ENCODE data around the gene CDSN.

Gene CDSN

DNA sequence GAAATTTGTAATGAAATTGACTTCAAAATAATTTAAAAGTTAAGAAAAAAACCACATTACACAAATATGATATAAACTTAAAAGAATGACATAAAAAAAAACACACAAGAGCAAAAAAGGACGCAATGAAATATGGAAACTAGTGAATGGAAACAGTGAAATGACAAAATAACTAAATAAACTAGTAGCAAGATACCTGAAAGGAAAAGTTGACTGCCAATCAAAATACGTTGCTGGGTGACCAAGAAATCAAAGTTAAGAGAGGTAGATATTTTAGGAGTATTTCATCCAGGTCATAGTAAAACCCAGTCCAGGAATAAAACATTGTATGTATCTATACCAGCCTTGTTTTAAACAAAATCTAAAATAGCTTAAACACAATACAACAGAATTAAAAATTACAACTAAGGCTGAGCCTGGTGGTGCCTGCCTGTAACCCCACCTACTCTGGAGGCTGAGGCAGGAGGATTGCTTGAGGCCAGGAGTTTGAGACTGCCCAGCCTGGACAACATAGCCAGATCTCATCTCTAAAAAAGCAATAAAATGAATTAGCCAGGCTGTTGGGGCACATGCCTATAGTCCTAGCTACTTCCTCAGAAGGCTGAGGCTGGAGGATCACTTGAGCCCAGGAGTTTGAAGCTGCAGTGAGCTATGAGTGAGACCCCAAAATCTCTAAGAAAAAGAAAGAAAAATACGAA, 29.8 kb downstream of the CDSN start:
- no peak overlapping the region for H3K27ac Mint-ChIP-seq
- H3K9me3 Mint-ChIP-seq: no peaks in the 10 kb centered on the region
- H3K4me3 Mint-ChIP-seq: no peak overlapping the region
- TF ChIP-seq, protein P1, sequence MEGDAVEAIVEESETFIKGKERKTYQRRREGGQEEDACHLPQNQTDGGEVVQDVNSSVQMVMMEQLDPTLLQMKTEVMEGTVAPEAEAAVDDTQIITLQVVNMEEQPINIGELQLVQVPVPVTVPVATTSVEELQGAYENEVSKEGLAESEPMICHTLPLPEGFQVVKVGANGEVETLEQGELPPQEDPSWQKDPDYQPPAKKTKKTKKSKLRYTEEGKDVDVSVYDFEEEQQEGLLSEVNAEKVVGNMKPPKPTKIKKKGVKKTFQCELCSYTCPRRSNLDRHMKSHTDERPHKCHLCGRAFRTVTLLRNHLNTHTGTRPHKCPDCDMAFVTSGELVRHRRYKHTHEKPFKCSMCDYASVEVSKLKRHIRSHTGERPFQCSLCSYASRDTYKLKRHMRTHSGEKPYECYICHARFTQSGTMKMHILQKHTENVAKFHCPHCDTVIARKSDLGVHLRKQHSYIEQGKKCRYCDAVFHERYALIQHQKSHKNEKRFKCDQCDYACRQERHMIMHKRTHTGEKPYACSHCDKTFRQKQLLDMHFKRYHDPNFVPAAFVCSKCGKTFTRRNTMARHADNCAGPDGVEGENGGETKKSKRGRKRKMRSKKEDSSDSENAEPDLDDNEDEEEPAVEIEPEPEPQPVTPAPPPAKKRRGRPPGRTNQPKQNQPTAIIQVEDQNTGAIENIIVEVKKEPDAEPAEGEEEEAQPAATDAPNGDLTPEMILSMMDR (IDR thresholded peaks at IDR 0.05; ENCODE audit: unreplicated experiment in 3 of 3): no peak
- H3K36me3 Mint-ChIP-seq (ENCODE audit: low read depth): no peaks in the 10 kb centered on the region
- peaks cover 11% of the 10 kb centered on the region for H3K27me3 Mint-ChIP-seq (ENCODE audit: low read depth)
- H3K4me1 Mint-ChIP-seq: peaks cover 13% of the 10 kb centered on the region

GRCh38 chr6:31087494-31088089, 32.7 kb downstream of the CDSN start:
- Mint-ChIP-seq H3K9me3 (no peaks in the 10 kb centered on the region), H3K4me3 (no peak overlapping the region), H3K36me3 (ENCODE audit: low read depth) (no peaks in the 10 kb centered on the region), H3K27me3 (ENCODE audit: low read depth) (peaks cover 19% of the 10 kb centered on the region), H3K4me1 (peaks cover 26% of the 10 kb centered on the region), H3K27ac (peak overlapping the region in 1 of 3 experiments; percentile 28)
- TF ChIP-seq, protein P1 (IDR thresholded peaks at IDR 0.05; ENCODE audit: unreplicated experiment in 3 of 3): peak; percentile 76 to 81 (median 78)

DNA sequence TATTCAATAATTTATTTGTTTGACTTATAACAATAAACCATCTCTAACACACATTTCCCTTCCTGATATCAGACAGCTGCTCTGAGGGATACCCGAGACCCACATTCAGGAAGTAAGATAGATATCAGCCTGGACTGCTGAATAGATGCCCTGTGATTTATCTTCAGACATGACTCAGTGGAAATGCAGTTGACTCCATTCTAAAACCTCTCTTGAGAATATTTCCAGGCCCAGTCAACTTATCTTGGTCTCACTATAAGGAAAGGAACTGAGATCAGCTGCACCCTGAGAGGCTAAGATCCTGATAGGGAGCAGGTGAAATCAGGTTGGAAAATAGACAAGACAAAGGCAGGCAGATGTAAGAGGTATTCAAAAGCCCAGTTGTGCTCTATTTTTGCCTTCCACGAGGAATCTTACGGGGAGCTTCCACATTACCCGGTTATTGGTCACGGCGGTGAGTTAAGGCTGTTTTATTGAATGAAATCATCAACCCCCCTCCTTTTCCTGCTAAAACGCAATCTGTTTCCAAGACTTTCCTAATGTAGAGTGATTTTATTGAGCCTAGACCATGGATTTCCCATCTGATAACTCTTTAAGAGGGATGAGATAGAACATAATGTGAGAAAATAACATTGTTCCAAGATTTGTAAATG, 33.3 kb downstream of the CDSN start:
- Mint-ChIP-seq H3K4me1 (peaks cover 26% of the 10 kb centered on the region), H3K27ac (no peak overlapping the region), H3K36me3 (ENCODE audit: low read depth) (no peaks in the 10 kb centered on the region), H3K27me3 (ENCODE audit: low read depth) (peaks cover 19% of the 10 kb centered on the region), H3K4me3 (no peak overlapping the region), H3K9me3 (no peaks in the 10 kb centered on the region)
- TF ChIP-seq, protein P1 (IDR thresholded peaks at IDR 0.05; ENCODE audit: unreplicated experiment in 3 of 3): no peak

DNA sequence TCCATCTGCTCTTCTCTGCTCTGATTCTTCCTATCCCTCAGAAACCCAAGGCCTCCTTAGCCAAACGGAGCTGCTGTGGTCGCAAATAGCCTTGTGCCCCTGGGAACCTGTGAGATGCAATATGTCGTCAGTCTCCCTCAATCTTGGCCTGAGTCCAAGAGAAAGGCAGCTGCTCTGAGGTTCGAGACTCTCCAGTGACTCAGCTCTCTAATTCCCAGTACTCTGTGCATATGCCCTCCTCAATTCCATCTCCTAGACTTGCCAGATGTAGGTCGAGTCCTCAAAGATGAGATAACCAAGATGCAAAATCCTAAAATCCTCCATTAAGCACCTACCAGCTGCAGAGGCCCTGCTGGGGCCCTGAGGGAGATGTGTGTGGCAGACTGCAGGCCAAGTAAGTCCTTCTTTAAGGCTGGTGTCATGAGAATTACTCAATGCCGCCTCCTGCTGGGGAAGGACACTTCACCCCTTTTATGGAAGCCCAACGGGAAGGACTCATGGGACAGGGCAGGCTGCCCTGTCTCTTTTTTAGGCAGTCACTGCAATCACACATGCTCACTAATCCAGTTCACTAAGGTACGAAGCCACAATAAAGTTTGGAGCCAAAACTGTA, 36.4 kb downstream of the CDSN start:
- peaks cover 20% of the 10 kb centered on the region for H3K27me3 Mint-ChIP-seq (ENCODE audit: low read depth)
- no peaks in the 10 kb centered on the region for H3K9me3 Mint-ChIP-seq

DNA sequence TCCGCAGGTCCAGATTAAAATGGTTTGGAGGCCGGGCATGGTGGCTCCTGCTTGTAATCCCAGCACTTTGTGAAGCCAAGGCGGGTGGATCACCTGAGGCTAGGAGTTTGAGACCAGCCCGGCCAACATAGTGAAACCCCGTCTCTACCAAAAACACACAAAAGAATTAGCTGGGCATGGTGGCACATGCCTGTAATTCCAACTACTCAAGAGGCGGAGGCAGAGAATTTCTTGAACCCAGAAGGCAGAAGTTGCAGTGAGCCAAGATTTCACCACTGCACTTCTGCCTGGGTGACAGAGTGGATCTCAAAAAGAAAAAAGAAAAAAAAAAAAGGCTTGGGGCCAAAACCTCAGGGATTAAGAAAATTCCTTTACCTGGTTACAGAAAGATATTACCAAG, 38.4 kb downstream of the CDSN start:
- Mint-ChIP-seq H3K27ac (no peak overlapping the region), H3K36me3 (ENCODE audit: low read depth) (no peaks in the 10 kb centered on the region), H3K4me3 (no peak overlapping the region), H3K27me3 (ENCODE audit: low read depth) (peaks cover 20% of the 10 kb centered on the region), H3K9me3 (no peaks in the 10 kb centered on the region), H3K4me1 (peaks cover 24% of the 10 kb centered on the region)
- TF ChIP-seq, protein P1 (IDR thresholded peaks at IDR 0.05; ENCODE audit: unreplicated experiment in 3 of 3): no peak

More for the DNA sequence above, 36.4 kb downstream of the CDSN start:
- Mint-ChIP-seq H3K27ac (peak overlapping the region in 2 of 3 experiments; percentile 15 to 35), H3K4me3 (no peak overlapping the region), H3K36me3 (ENCODE audit: low read depth) (no peaks in the 10 kb centered on the region), H3K4me1 (peaks cover 32% of the 10 kb centered on the region)
- TF ChIP-seq, protein P1 (IDR thresholded peaks at IDR 0.05; ENCODE audit: unreplicated experiment in 3 of 3): peak; percentile 17 to 46 (median 21)

Data from nephron (organoid).